Neural cell (in vitro differentiated cells): ENCODE measurements around the gene SLC6A11. TPM values are rescaled to one million over a fixed set of nuclear protein-coding genes. Genes with fewer than 3 reads are reported as not detected.
A peak's percentile ranks its signal among the peaks of the same experiment; 100 is the strongest.

Source experiments
- H2AFZ ChIP-seq: fragments of 200-600, 300-800 bp; sonication (generic), shearing (Covaris generic); 2 replicates; pipeline ENCODE4 v1.6.0; 2014; ENCODE audit warnings: low read depth, mild to moderate bottlenecking, antibody characterized with exemption, low read length, moderate library complexity
- H3F3A ChIP-seq: fragments of 200-600 bp; shearing (Covaris generic); 2 replicates; pipeline ENCODE4 v1.6.1; 2016; ENCODE audit warnings: mild to moderate bottlenecking, moderate library complexity, mixed read lengths, antibody characterized with exemption, low read length; ENCODE audit not compliant: insufficient read depth, poor library complexity, severe bottlenecking
- H3K27ac ChIP-seq: fragments of 200-600, 300-800 bp; sonication (generic), shearing (Covaris generic); 2 replicates; pipeline ENCODE4 v1.5.1; 2014; ENCODE audit warnings: mild to moderate bottlenecking, low read length, moderate library complexity
- H3K27me3 ChIP-seq: fragments of 300-800, 200-600 bp; sonication (generic), shearing (Covaris generic); 2 replicates; pipeline ENCODE4 v1.6.0; 2014; ENCODE audit warnings: mild to moderate bottlenecking, low read depth, low read length, moderate library complexity; ENCODE audit not compliant: insufficient read depth
- H3K36me3 ChIP-seq: fragments of 300-800, 200-600 bp; sonication (generic), shearing (Covaris generic); 2 replicates; pipeline ENCODE4 v1.5.1; 2014; ENCODE audit warnings: mild to moderate bottlenecking, antibody characterized with exemption, low read length, moderate library complexity; ENCODE audit not compliant: insufficient read depth
- H3K4me2 ChIP-seq: fragments of 300-800, 200-600 bp; sonication (generic), shearing (Covaris generic); 2 replicates; pipeline ENCODE4 v1.6.0; 2014; ENCODE audit warnings: mild to moderate bottlenecking, low read length
- H3K4me3 ChIP-seq: fragments of 300-800, 200-600 bp; sonication (generic), shearing (Covaris generic); 2 replicates; pipeline ENCODE4 v1.5.1; 2014; ENCODE audit warnings: mild to moderate bottlenecking, low read length, moderate library complexity
- H3K79me2 ChIP-seq: fragments of 200-600 bp; shearing (Covaris generic); replicated peaks from 2 replicates; pipeline ENCODE4 v1.6.0; 2014; ENCODE audit warnings: mild to moderate bottlenecking, low read length, moderate library complexity; ENCODE audit not compliant: insufficient read depth
- H3K9ac ChIP-seq: fragments of 300-800, 200-600 bp; sonication (generic), shearing (Covaris generic); 2 replicates; pipeline ENCODE4 v1.6.1; 2016; ENCODE audit warnings: mild to moderate bottlenecking, low read length, mixed read lengths
- H3K9me2 ChIP-seq: fragments of 200-600 bp; shearing (Covaris generic); 2 replicates; pipeline ENCODE4 v1.6.1; 2016; ENCODE audit warnings: mild to moderate bottlenecking, low read length, mixed read lengths; ENCODE audit not compliant: insufficient read depth
- H3K9me3 ChIP-seq: fragments of 200-600, 300-800 bp; sonication (generic), shearing (Covaris generic); 2 replicates; pipeline ENCODE4 v1.6.1; 2016; ENCODE audit warnings: mild to moderate bottlenecking, mixed run types, low read length, moderate library complexity, mixed read lengths
- H4K20me1 ChIP-seq: fragments of 200-600 bp; shearing (Covaris generic); 2 replicates; pipeline ENCODE4 v1.6.1; 2016; ENCODE audit warnings: mild to moderate bottlenecking, mixed run types; ENCODE audit not compliant: insufficient read depth
- EP300 ChIP-seq: fragments of 450-650 bp; conservative IDR thresholded peaks from 2 replicates; pipeline ENCODE4 v1.6.1; 2014; ENCODE audit warnings: antibody characterized with exemption, mild to moderate bottlenecking, moderate library complexity; ENCODE audit not compliant: poor library complexity, severe bottlenecking
- EZH2 ChIP-seq: fragments of 200-600, 300-800 bp; shearing (Covaris generic), sonication (generic); IDR thresholded peaks from 2 replicates; pipeline ENCODE4 v1.6.1; 2014; ENCODE audit warnings: antibody characterized with exemption, low read length, borderline replicate concordance, mild to moderate bottlenecking; ENCODE audit not compliant: insufficient read depth, poor library complexity, severe bottlenecking
- MXI1 ChIP-seq: fragments of 450-650 bp; conservative IDR thresholded peaks from 2 replicates; pipeline ENCODE4 v1.6.1; 2014; ENCODE audit warnings: antibody characterized with exemption, mild to moderate bottlenecking; ENCODE audit not compliant: poor library complexity, severe bottlenecking
- POLR2AphosphoS5 ChIP-seq: IDR thresholded peaks from 2 replicates; pipeline ENCODE4 v1.6.1; 2012
- RAD21 ChIP-seq: fragments of 450-650 bp; conservative IDR thresholded peaks from 2 replicates; pipeline ENCODE4 v1.6.1; 2014; ENCODE audit warnings: antibody characterized with exemption, mild to moderate bottlenecking, moderate library complexity
- REST ChIP-seq: IDR thresholded peaks from 2 replicates; pipeline ENCODE4 v1.6.1; 2012; ENCODE audit warnings: borderline replicate concordance
- SMC3 ChIP-seq: fragments of 450-650 bp; conservative IDR thresholded peaks from 2 replicates; pipeline ENCODE4 v1.6.1; 2014; ENCODE audit warnings: antibody characterized with exemption, mild to moderate bottlenecking, moderate library complexity; ENCODE audit not compliant: poor library complexity
- TAF1 ChIP-seq: IDR thresholded peaks from 2 replicates; pipeline ENCODE4 v1.6.1; 2012; ENCODE audit warnings: low read depth
- polyA plus RNA-seq: library from polyadenylated mRNA; depleted of rRNA; stranded (reverse); fragments of >200 nt; gene quantifications from 2 replicates; pipeline ENCODE4 v1.2.3, GENCODE V29; 2014
- TF ChIP-seq, protein P1 (sequence below): fragments of 450-650 bp; IDR thresholded peaks from 2 replicates; pipeline ENCODE4 v1.5.1; 2014; ENCODE audit warnings: antibody characterized with exemption, mild to moderate bottlenecking, moderate library complexity; ENCODE audit not compliant: poor library complexity, severe bottlenecking

SLC6A11 gene
- polyA plus RNA-seq, 1 donor from 2014 or later = 4.2 TPM

- H3K4me2 ChIP-seq = no peak overlapping the region
- H3K9me3 ChIP-seq = no peaks in the 10 kb centered on the region
- no peaks in the 10 kb centered on the region for H3K9me2 ChIP-seq
- H4K20me1 ChIP-seq = no peaks in the 10 kb centered on the region
- no peak for TF ChIP-seq RAD21
- H3K4me3 ChIP-seq = no peak overlapping the region
- H3F3A ChIP-seq = no peaks in the 10 kb centered on the region
- no peak overlapping the region for H3K9ac ChIP-seq
- H3K27ac ChIP-seq = no peak overlapping the region
- no peaks in the 10 kb centered on the region for H3K79me2 ChIP-seq
- H3K27me3 ChIP-seq = no peaks in the 10 kb centered on the region
- H2AFZ ChIP-seq = no peak overlapping the region
- no peaks in the 10 kb centered on the region for H3K36me3 ChIP-seq
These were observed 166.8 kb downstream of the SLC6A11 start for GRCh38 chr3:10982782-10983181.

- no peaks in the 10 kb centered on the region for H3K79me2 ChIP-seq
- H3K9me2 ChIP-seq = no peaks in the 10 kb centered on the region
- no peaks in the 10 kb centered on the region for H3K36me3 ChIP-seq
- no peak overlapping the region for H2AFZ ChIP-seq
- peak; percentile 75 for TF ChIP-seq RAD21
- no peak for TF ChIP-seq EZH2
- peak; percentile 82 for TF ChIP-seq SMC3
- no peak for TF ChIP-seq MXI1
- TF ChIP-seq, protein P1, sequence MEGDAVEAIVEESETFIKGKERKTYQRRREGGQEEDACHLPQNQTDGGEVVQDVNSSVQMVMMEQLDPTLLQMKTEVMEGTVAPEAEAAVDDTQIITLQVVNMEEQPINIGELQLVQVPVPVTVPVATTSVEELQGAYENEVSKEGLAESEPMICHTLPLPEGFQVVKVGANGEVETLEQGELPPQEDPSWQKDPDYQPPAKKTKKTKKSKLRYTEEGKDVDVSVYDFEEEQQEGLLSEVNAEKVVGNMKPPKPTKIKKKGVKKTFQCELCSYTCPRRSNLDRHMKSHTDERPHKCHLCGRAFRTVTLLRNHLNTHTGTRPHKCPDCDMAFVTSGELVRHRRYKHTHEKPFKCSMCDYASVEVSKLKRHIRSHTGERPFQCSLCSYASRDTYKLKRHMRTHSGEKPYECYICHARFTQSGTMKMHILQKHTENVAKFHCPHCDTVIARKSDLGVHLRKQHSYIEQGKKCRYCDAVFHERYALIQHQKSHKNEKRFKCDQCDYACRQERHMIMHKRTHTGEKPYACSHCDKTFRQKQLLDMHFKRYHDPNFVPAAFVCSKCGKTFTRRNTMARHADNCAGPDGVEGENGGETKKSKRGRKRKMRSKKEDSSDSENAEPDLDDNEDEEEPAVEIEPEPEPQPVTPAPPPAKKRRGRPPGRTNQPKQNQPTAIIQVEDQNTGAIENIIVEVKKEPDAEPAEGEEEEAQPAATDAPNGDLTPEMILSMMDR = peak; percentile 84
- peak; percentile 12 for TF ChIP-seq POLR2AphosphoS5
- peak; percentile 55 for TF ChIP-seq REST
- no peak for TF ChIP-seq TAF1
- TF ChIP-seq EP300 = peak; percentile 27
- H3K4me2 ChIP-seq = no peak overlapping the region
- no peaks in the 10 kb centered on the region for H3F3A ChIP-seq
- no peak overlapping the region for H3K27ac ChIP-seq
- H3K9me3 ChIP-seq = no peaks in the 10 kb centered on the region
- H3K9ac ChIP-seq = no peak overlapping the region
- H3K4me3 ChIP-seq = no peak overlapping the region
- H3K27me3 ChIP-seq = no peaks in the 10 kb centered on the region
- H4K20me1 ChIP-seq = no peaks in the 10 kb centered on the region
These were observed 167.3 kb downstream of the SLC6A11 start for GRCh38 chr3:10983219-10983916.
